ENCODE data around the gene IL17C.

DNA sequence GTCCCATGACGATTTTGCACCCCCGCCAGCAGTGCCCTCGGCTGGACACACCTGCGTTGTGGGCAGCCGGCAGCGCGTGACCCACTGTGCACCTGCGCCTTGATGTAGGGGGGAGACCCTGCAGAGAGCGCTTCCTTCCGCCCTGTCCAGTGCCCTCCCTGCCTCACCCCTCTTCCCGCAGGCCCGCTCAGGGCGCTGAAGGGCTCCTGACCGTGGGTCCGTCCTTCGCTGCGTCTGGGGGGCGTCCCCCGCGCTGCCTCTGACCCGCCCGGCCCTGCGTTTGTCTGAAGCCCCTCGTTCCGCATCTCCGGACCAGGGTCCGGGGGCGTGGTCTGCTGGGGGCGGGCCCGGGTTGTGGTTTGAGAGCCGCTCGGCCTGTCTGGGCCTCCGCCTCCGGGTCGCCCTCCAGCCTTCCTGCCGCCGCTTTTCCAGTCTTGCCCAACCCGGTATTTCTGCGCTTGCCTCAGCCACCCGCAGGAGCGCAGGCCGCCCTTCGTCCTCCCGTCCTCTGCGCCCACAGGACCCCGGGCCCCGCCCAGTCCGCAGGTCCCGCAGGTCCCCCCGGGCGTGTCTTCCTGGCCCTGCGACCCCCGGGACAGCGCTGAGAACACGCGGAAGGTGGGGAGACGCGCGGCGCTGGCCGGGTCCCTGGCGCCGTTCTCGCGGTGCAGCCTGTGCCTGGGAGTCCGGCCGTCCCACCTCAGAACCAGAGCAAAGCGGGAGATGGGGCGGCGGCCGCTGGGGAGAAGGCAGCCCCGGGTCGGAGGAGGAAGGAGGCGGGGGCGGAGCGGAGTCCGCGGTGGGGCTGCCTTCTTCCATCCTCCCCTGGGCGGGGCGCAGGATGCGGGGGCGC is 4.0 kb upstream of the IL17C start:
- TF ChIP-seq CTCF (IDR thresholded peaks at IDR 0.05) (no peak), POLR2A (IDR thresholded peaks at IDR 0.05) (no peak)
